ENCODE measurements around the gene CD86. TPM values are rescaled to one million over a fixed set of nuclear protein-coding genes. Genes with fewer than 3 reads are reported as not detected.

CD86 gene
- total RNA-seq, 4 donors from 2014 or later = 7.0 to 61.4 (median 11.8) TPM

GRCh38 chr3:122074621-122075265, 19.6 kb downstream of the CD86 start:
- TF ChIP-seq CTCF (IDR thresholded peaks at IDR 0.05; ENCODE audit: low read depth) = no peak

GRCh38 chr3:122076491-122077292, 21.5 kb downstream of the CD86 start:
- no peak for TF ChIP-seq CTCF (IDR thresholded peaks at IDR 0.05; ENCODE audit: low read depth)

GRCh38 chr3:122077293-122078234, 22.4 kb downstream of the CD86 start:
- no peak for TF ChIP-seq CTCF (IDR thresholded peaks at IDR 0.05; ENCODE audit: low read depth)

- no peak for TF ChIP-seq CTCF (IDR thresholded peaks at IDR 0.05; ENCODE audit: low read depth)
These were observed 23.2 kb downstream of the CD86 start for GRCh38 chr3:122078235-122078935.

GRCh38 chr3:122079524-122080206, 24.5 kb downstream of the CD86 start:
- TF ChIP-seq CTCF (IDR thresholded peaks at IDR 0.05; ENCODE audit: low read depth) = no peak

GRCh38 chr3:122080207-122080587, 25.0 kb downstream of the CD86 start:
- no peak for TF ChIP-seq CTCF (IDR thresholded peaks at IDR 0.05; ENCODE audit: low read depth)

All from subcutaneous adipose tissue (tissue), 4 donors.